ENCODE measurements around the gene LRRC71.

Gene LRRC71

GRCh38 chr1:156920233-156921052 lies at the start of gene LRRC71:
TSS of gene LRRC71 (plus strand) at chr1:156920632. CDS start at chr1:156920804, 172 bp downstream.
- peak in 5 of 14 donors; percentile 9 to 59 (median 30) for DNase-seq

GRCh38 chr1:156873659-156874058 lies 46.8 kb upstream of the LRRC71 start:
- DNase-seq: no peak

GRCh38 chr1:156874142-156874541 lies 46.3 kb upstream of the LRRC71 start:
- no peak for DNase-seq

- no peak for DNase-seq
These were observed 45.7 kb upstream of the LRRC71 start for GRCh38 chr1:156874572-156875340.

GRCh38 chr1:156875341-156875615 lies 45.2 kb upstream of the LRRC71 start:
- DNase-seq: no peak

GRCh38 chr1:156876281-156876680 lies 44.2 kb upstream of the LRRC71 start:
- no peak for DNase-seq

GRCh38 chr1:156877433-156878170 lies 42.8 kb upstream of the LRRC71 start:
- no peak for DNase-seq

GRCh38 chr1:156879876-156880275 lies 40.6 kb upstream of the LRRC71 start:
- no peak for DNase-seq

GRCh38 chr1:156880473-156880872 lies 40.0 kb upstream of the LRRC71 start:
- no peak for DNase-seq

- DNase-seq: no peak
These were observed 39.3 kb upstream of the LRRC71 start for GRCh38 chr1:156881101-156881500.

GRCh38 chr1:156881663-156882062 lies 38.8 kb upstream of the LRRC71 start:
- DNase-seq: no peak

- no peak for DNase-seq
These were observed 37.9 kb upstream of the LRRC71 start for GRCh38 chr1:156882543-156882942.

- no peak for DNase-seq
These were observed 36.5 kb upstream of the LRRC71 start for GRCh38 chr1:156883919-156884318.

GRCh38 chr1:156884560-156885184 lies 35.8 kb upstream of the LRRC71 start:
- DNase-seq: no peak

GRCh38 chr1:156885314-156885713 lies 35.1 kb upstream of the LRRC71 start:
- no peak for DNase-seq

GRCh38 chr1:156885880-156886355 lies 34.5 kb upstream of the LRRC71 start:
- no peak for DNase-seq

GRCh38 chr1:156886583-156887281 lies 33.7 kb upstream of the LRRC71 start:
- DNase-seq: no peak

- DNase-seq: no peak
These were observed 33.1 kb upstream of the LRRC71 start for GRCh38 chr1:156887317-156887716.

GRCh38 chr1:156887734-156888133 lies 32.7 kb upstream of the LRRC71 start:
- DNase-seq: no peak

GRCh38 chr1:156889802-156890580 lies 30.4 kb upstream of the LRRC71 start:
- peak in 12 of 14 donors; percentile 15 to 71 (median 36) for DNase-seq
